ENCODE measurements around the gene SYK.

SYK gene

GRCh38 chr9:90869361-90869760 is 67.7 kb downstream of the SYK start:
- no peak for DNase-seq (ENCODE audit: low read depth)
- no peak overlapping the region for H3K4me3 ChIP-seq (ENCODE audit: low read depth, low read length)
- TF ChIP-seq POLR2A (IDR thresholded peaks at IDR 0.05; ENCODE audit: extremely low read depth, insufficient read length) (no peak), MYC (IDR thresholded peaks at IDR 0.05; ENCODE audit: low read depth, low read length) (no peak), CTCF (IDR thresholded peaks at IDR 0.05; ENCODE audit: low read depth, low read length) (no peak), MAX (IDR thresholded peaks at IDR 0.05; ENCODE audit: low read depth, low read length) (no peak)

- H3K4me3 ChIP-seq (ENCODE audit: low read depth, low read length), result no peak overlapping the region
- peak; percentile 60 for DNase-seq (ENCODE audit: low read depth)
- TF ChIP-seq MAX (IDR thresholded peaks at IDR 0.05; ENCODE audit: low read depth, low read length) (no peak), CTCF (IDR thresholded peaks at IDR 0.05; ENCODE audit: low read depth, low read length) (peak; percentile 71), POLR2A (IDR thresholded peaks at IDR 0.05; ENCODE audit: extremely low read depth, insufficient read length) (no peak)
Observed at GRCh38 chr9:90870621-90871326, 69.2 kb downstream of the SYK start.

GRCh38 chr9:90871327-90871935 is 69.8 kb downstream of the SYK start:
- no peak overlapping the region for H3K4me3 ChIP-seq (ENCODE audit: low read depth, low read length)
- TF ChIP-seq MYC (IDR thresholded peaks at IDR 0.05; ENCODE audit: low read depth, low read length) (no peak), MAX (IDR thresholded peaks at IDR 0.05; ENCODE audit: low read depth, low read length) (no peak), POLR2A (IDR thresholded peaks at IDR 0.05; ENCODE audit: extremely low read depth, insufficient read length) (no peak), CTCF (IDR thresholded peaks at IDR 0.05; ENCODE audit: low read depth, low read length) (no peak)
- no peak for DNase-seq (ENCODE audit: low read depth)

- TF ChIP-seq MAX (IDR thresholded peaks at IDR 0.05; ENCODE audit: low read depth, low read length) (no peak), MYC (IDR thresholded peaks at IDR 0.05; ENCODE audit: low read depth, low read length) (no peak), CTCF (IDR thresholded peaks at IDR 0.05; ENCODE audit: low read depth, low read length) (no peak), POLR2A (IDR thresholded peaks at IDR 0.05; ENCODE audit: extremely low read depth, insufficient read length) (no peak)
- no peak for DNase-seq (ENCODE audit: low read depth)
- no peak overlapping the region for H3K4me3 ChIP-seq (ENCODE audit: low read depth, low read length)
Observed at GRCh38 chr9:90872835-90873294, 71.2 kb downstream of the SYK start.

- TF ChIP-seq MAX (IDR thresholded peaks at IDR 0.05; ENCODE audit: low read depth, low read length) (no peak), MYC (IDR thresholded peaks at IDR 0.05; ENCODE audit: low read depth, low read length) (no peak), POLR2A (IDR thresholded peaks at IDR 0.05; ENCODE audit: extremely low read depth, insufficient read length) (no peak), CTCF (IDR thresholded peaks at IDR 0.05; ENCODE audit: low read depth, low read length) (no peak)
- no peak overlapping the region for H3K4me3 ChIP-seq (ENCODE audit: low read depth, low read length)
- DNase-seq (ENCODE audit: low read depth), result no peak
Observed at GRCh38 chr9:90873422-90873821, 71.8 kb downstream of the SYK start.

All from NB4 (cell line).